GM10266 (cell line): Measurements from ENCODE around the gene DNHD1.

Experiments used
- DNase-seq: peaks from one replicate; pipeline ENCODE4 v3.0.0; 2012; ENCODE audit errors: extremely low spot score
- CTCF ChIP-seq: IDR thresholded peaks from 2 replicates; pipeline ENCODE4 v1.5.1; 2012; ENCODE audit warnings: mild to moderate bottlenecking, low read depth; ENCODE audit not compliant: control insufficient read depth, insufficient read depth; ENCODE audit errors: missing control alignments

Gene DNHD1

GRCh38 chr11:6569706-6570105 is 72.6 kb downstream of the DNHD1 start:
- TF ChIP-seq CTCF = no peak
- DNase-seq = peak; percentile 8

- TF ChIP-seq CTCF = no peak
Observed at GRCh38 chr11:6570691-6571427, 73.8 kb downstream of the DNHD1 start.

GRCh38 chr11:6571434-6572008 is 74.4 kb downstream of the DNHD1 start:
- DNase-seq = peak; percentile 14
- no peak for TF ChIP-seq CTCF

More at GRCh38 chr11:6570691-6571427, 73.8 kb downstream of the DNHD1 start:
- peak; percentile 5 for DNase-seq

- no peak for TF ChIP-seq CTCF
- no peak for DNase-seq
Observed at GRCh38 chr11:6572215-6572614, 75.1 kb downstream of the DNHD1 start.

- no peak for TF ChIP-seq CTCF
- DNase-seq = no peak
Observed at GRCh38 chr11:6574816-6575715, 78.0 kb downstream of the DNHD1 start.

- DNase-seq = peak; percentile 6
- TF ChIP-seq CTCF = no peak
Observed at GRCh38 chr11:6576471-6577373, 79.6 kb downstream of the DNHD1 start.
